ENCODE results near the gene PCLAF. TPM values are rescaled to one million over a fixed set of nuclear protein-coding genes. Genes with fewer than 3 reads are reported as not detected.

PCLAF gene, protein sequence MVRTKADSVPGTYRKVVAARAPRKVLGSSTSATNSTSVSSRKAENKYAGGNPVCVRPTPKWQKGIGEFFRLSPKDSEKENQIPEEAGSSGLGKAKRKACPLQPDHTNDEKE
- 1.4 TPM in 2 replicates for total RNA-seq

DNA sequence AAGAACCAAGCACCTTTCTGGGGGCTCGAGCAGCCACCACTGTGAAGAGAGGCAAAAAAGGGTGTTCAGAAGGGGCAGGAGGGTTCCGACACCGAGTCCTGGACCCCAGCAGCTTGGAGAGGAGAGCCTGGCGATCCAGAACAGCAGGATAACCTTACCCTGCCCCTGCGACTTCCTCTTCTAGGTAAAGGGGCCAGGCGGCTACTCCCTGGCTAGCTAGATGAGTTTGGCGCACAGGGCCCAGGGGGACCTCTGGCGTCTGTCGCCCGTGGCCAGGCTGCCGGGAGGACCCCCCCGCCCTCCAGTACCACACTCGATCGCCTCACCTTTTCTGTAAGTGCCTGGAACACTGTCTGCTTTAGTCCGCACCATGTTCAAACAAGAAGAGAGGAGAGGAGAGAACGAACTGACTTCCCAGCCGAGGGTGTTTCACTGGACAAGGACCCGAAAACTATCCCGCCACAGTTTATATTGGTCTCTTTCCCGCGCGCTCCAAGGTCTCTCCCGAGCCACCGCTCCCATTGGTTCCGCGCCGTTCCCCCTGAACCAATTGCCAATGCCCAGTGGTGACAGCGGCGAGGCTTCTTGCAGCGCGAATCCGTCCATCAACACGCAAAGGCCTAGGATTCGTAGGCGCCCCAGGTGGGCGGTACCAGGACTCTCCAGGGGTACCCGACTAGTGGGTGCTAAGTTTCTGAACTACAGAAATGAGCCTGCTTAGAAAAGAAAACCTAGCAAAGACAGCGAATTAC lies at the start of gene PCLAF:
PCLAF (minus strand) TSS at position 442 of the 752 bp plus-strand sequence; CDS start at position 372, 70 bp downstream.

DNA sequence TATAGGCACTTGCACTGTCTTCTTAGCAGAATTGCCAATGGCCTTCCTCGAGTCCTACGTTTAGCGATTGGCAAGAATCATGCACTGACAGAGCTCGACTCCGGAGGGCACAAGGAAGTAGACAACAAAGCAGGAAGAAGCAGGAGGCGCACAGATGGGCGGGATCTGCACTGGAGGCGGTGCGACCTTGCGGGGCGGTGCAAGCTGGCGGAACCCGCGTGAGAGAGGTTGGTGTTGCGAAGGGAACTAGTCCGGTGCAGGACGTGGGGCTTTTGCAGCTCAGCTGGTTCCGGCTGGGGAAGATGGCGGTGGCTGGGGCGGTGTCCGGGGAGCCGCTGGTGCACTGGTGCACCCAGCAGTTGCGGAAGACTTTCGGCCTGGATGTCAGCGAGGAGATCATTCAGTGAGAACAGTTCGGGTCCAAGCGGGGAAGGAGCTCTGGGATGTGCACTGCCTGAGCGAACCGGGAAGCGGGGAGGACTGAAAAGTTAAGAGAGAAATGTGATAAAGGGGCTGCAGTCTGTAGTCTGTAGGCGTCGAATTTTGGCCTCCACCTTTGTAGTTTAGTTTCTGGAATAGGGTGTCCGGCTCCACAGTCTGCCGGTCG lies 6.4 kb upstream of the PCLAF start, which contains the start of gene TRIP4:
TRIP4 (plus strand) TSS at position 275 of the 607 bp plus-strand sequence; CDS start at position 303, 28 bp downstream.

DNA sequence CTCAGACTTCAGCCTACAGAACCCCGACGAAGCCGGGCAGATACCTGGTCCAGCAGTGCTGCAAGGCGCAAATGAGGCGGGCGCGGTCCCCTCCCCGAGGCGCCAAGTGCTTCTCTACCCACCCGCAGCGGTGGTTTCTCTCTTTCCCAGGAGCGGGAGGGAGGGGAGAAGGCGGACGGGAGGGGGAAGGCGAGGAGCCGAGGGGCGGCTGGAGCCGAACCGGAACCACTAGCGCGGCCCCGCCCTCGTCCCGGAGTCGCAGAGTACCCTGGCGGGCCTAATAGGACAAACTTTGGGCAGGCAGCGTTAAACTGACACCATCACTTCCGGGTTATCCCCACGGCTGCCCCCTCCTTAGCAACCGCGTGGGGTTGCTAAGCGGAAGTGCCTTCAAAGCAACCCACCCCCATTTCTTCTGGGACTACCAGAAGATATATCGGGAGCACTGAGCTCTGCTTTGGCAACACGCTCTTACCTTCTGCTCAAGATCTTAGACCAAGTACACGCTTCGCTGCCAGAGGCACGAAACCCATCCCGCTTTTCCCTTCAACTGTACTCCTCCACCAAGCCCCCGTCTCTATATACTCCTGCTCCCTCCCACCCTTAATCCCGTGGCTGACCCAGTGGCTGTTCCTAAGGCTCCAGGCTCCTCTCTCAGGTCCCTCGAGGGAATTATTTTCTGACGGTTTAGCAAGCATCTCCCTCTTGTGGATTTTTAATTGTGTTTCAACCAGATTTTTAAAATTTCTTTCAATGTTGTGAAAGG lies 25.1 kb downstream of the PCLAF start, which contains the start of gene CSNK1G1:
CSNK1G1 (minus strand) TSS at position 230 of the 766 bp plus-strand sequence. CDS start 55,674 bp downstream, outside the sequence.

Other genes with a start within 250 kb of the PCLAF start
- under 0.01 and 0.07 TPM in 2 replicates for gene SNX22, start 229.7 kb downstream of the PCLAF start, total RNA-seq
- gene PPIB, start 218.4 kb downstream of the PCLAF start, total RNA-seq = 465 and 1,042 TPM in 2 replicates
- gene CSNK1G1, start 25.3 kb downstream of the PCLAF start, total RNA-seq = 39.3 and 63.9 TPM in 2 replicates
- gene TRIP4, start 6.4 kb upstream of the PCLAF start, total RNA-seq = 12.3 and 18.5 TPM in 2 replicates
- 14.0 and 28.7 TPM in 2 replicates for gene ZNF609, start 79.1 kb upstream of the PCLAF start, total RNA-seq